ENCODE measurements around the gene CTDSPL2. TPM values are rescaled to one million over a fixed set of nuclear protein-coding genes. Genes with fewer than 3 reads are reported as not detected.
A peak's percentile ranks its signal among the peaks of the same experiment; 100 is the strongest.

CTDSPL2 gene
- total RNA-seq, 3 donors from 2014 or later (not counting 1 experiment from before 2014, with no cell fraction given), result 89.5 to 108 (median 96.5) TPM

DNA sequence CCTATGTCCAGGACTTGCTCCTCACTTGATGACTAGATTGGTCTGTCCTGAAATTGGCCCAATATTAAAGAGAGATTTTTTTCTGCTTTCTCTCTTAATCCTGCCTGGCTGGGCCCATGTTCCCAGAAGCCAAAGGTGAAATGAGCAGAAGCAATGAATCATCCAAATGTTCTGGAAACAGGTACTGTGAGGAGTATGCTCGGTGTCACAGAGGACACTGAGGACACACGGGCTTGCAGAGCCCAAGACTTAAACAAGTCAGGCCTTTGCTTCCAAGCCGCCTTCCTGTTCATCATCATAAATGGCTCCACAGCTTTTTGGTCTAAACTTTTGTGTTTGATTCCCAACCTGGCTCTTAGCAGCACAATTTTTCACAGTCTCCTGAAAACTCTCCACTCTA, 140.9 kb downstream of the CTDSPL2 start:
- H3K9me3 Mint-ChIP-seq, result no peaks in the 10 kb centered on the region
- intact Hi-C loops (cut with micrococcal nuclease), result no loop called here
- H3K27ac Mint-ChIP-seq, result peak overlapping the region in 1 of 2 donors; percentile 27
- Histone ChIP-seq H3K27ac (ENCODE audit: low read length) (no peak overlapping the region), H3K4me3 (ENCODE audit: low read length) (no peak overlapping the region), H3K36me3 (ENCODE audit: control insufficient read depth, insufficient read depth, low read length) (peaks cover 75% of the 10 kb centered on the region), H3K4me1 (ENCODE audit: control insufficient read depth, insufficient read depth, low read length) (no peaks in the 10 kb centered on the region), H3K9me3 (ENCODE audit: control insufficient read depth, insufficient read depth, low read length) (no peaks in the 10 kb centered on the region), H3K27me3 (ENCODE audit: control insufficient read depth, insufficient read depth, low read length) (no peaks in the 10 kb centered on the region)
- H3K4me3 Mint-ChIP-seq, result no peak overlapping the region
- WGBS (ENCODE audit: insufficient coverage), result 95% methylated on average over 3 of the region's 3 CpGs
- peaks cover 10% of the 10 kb centered on the region for H3K36me3 Mint-ChIP-seq
- DNase-seq (no peak), ATAC-seq (no peak)
- no peaks in the 10 kb centered on the region for H3K27me3 Mint-ChIP-seq (ENCODE audit: low read depth in 2 of 2)
- H3K4me1 Mint-ChIP-seq, result no peaks in the 10 kb centered on the region
- TF ChIP-seq, protein P1, sequence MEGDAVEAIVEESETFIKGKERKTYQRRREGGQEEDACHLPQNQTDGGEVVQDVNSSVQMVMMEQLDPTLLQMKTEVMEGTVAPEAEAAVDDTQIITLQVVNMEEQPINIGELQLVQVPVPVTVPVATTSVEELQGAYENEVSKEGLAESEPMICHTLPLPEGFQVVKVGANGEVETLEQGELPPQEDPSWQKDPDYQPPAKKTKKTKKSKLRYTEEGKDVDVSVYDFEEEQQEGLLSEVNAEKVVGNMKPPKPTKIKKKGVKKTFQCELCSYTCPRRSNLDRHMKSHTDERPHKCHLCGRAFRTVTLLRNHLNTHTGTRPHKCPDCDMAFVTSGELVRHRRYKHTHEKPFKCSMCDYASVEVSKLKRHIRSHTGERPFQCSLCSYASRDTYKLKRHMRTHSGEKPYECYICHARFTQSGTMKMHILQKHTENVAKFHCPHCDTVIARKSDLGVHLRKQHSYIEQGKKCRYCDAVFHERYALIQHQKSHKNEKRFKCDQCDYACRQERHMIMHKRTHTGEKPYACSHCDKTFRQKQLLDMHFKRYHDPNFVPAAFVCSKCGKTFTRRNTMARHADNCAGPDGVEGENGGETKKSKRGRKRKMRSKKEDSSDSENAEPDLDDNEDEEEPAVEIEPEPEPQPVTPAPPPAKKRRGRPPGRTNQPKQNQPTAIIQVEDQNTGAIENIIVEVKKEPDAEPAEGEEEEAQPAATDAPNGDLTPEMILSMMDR (IDR thresholded peaks at IDR 0.05), result no peak

DNA sequence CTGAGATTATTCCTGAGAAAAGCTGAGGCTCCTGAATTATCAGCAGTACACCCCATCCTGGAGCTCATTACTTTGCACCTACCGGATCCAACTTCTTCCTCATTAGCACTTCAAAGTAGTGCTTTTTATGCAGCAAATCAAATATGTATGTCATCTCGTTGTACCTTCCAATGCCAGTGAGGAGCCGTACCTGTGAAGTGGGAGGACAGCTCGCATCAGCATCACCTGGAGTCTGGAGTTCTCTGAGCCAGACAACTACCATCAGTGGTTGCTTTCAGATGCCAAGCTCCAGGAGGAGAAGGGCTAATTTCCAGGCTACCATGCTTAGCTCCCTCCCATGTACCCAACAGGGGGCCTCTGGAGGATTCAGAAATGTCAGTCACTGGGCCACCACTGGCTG, 141.9 kb downstream of the CTDSPL2 start:
- no peak for ATAC-seq

DNA sequence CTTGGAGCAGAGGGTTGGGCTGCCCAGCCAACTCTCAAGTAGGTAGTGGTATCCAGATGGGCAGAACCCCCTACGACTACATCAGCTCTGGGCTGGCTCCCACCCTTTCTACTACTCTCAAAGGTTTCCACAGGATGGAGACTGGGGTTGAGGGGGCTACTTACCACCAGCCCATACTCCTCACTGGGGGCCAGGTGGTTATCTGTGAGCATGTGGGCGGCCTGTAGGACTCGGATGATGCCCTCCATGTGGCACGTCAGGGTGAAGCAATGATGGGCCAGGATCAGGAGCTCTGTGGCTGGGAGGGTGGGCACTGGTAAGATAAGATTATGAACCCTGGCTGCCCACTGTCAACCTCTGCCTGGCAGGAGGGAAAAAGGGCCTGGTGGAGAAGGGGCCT, 142.9 kb downstream of the CTDSPL2 start:
- Histone ChIP-seq H3K27ac (ENCODE audit: low read length) (no peak overlapping the region), H3K27me3 (ENCODE audit: control insufficient read depth, insufficient read depth, low read length) (no peaks in the 10 kb centered on the region), H3K36me3 (ENCODE audit: control insufficient read depth, insufficient read depth, low read length) (peaks cover 67% of the 10 kb centered on the region), H3K4me3 (ENCODE audit: low read length) (no peak overlapping the region), H3K4me1 (ENCODE audit: control insufficient read depth, insufficient read depth, low read length) (no peaks in the 10 kb centered on the region), H3K9me3 (ENCODE audit: control insufficient read depth, insufficient read depth, low read length) (no peaks in the 10 kb centered on the region)
- H3K27ac Mint-ChIP-seq, result no peak overlapping the region
- 95% methylated on average over 3 of the region's 4 CpGs for WGBS (ENCODE audit: insufficient coverage)
- no peak for DNase-seq
- no peaks in the 10 kb centered on the region for H3K27me3 Mint-ChIP-seq (ENCODE audit: low read depth in 2 of 2)
- no peak overlapping the region for H3K4me3 Mint-ChIP-seq
- H3K9me3 Mint-ChIP-seq, result no peaks in the 10 kb centered on the region
- ATAC-seq, result no peak
- peaks cover 5% of the 10 kb centered on the region in 2 donors for H3K4me1 Mint-ChIP-seq
- no peaks in the 10 kb centered on the region for H3K36me3 Mint-ChIP-seq
- intact Hi-C loops (cut with micrococcal nuclease), result no loop called here
- TF ChIP-seq, protein P1 (IDR thresholded peaks at IDR 0.05), result no peak

More for the DNA sequence above, 141.9 kb downstream of the CTDSPL2 start:
- Histone ChIP-seq H3K36me3 (ENCODE audit: control insufficient read depth, insufficient read depth, low read length) (peaks cover 71% of the 10 kb centered on the region), H3K27me3 (ENCODE audit: control insufficient read depth, insufficient read depth, low read length) (no peaks in the 10 kb centered on the region), H3K4me1 (ENCODE audit: control insufficient read depth, insufficient read depth, low read length) (no peaks in the 10 kb centered on the region), H3K27ac (ENCODE audit: low read length) (no peak overlapping the region), H3K9me3 (ENCODE audit: control insufficient read depth, insufficient read depth, low read length) (no peaks in the 10 kb centered on the region), H3K4me3 (ENCODE audit: low read length) (no peak overlapping the region)
- intact Hi-C loops (cut with micrococcal nuclease), result no loop called here
- H3K9me3 Mint-ChIP-seq, result no peaks in the 10 kb centered on the region
- no peak overlapping the region for H3K27ac Mint-ChIP-seq
- H3K27me3 Mint-ChIP-seq (ENCODE audit: low read depth in 2 of 2), result no peaks in the 10 kb centered on the region
- no peak overlapping the region for H3K4me3 Mint-ChIP-seq
- peaks cover 9% of the 10 kb centered on the region for H3K36me3 Mint-ChIP-seq
- 99% methylated on average over 4 of the region's 4 CpGs for WGBS (ENCODE audit: insufficient coverage)
- H3K4me1 Mint-ChIP-seq, result no peaks in the 10 kb centered on the region
- TF ChIP-seq, protein P1 (IDR thresholded peaks at IDR 0.05), result no peak
- no peak for DNase-seq

DNA sequence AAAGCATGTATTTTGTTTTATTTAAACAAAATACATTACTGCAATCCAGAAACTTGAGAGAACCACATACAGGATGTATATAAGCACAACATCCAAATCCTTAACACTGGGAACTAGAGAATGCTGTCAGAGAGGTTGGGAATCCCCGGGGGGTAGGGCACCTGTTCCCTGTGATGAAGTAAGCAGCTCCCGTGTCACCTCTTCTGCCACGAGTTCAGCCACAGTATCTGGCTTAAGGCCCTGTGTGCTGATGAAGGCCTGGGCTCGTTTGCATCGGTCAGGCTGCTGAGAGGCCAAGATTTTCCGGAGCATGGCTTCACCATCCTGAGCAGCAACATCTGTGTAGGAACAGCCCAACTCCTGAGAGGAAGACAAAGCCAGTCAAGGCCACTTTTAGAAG, 146.0 kb downstream of the CTDSPL2 start:
- Histone ChIP-seq H3K36me3 (ENCODE audit: control insufficient read depth, insufficient read depth, low read length) (peaks cover 42% of the 10 kb centered on the region), H3K27me3 (ENCODE audit: control insufficient read depth, insufficient read depth, low read length) (no peaks in the 10 kb centered on the region), H3K4me3 (ENCODE audit: low read length) (no peak overlapping the region), H3K27ac (ENCODE audit: low read length) (no peak overlapping the region), H3K9me3 (ENCODE audit: control insufficient read depth, insufficient read depth, low read length) (no peaks in the 10 kb centered on the region), H3K4me1 (ENCODE audit: control insufficient read depth, insufficient read depth, low read length) (peaks cover 3% of the 10 kb centered on the region)
- H3K27me3 Mint-ChIP-seq (ENCODE audit: low read depth in 2 of 2), result no peaks in the 10 kb centered on the region
- no peak overlapping the region for H3K27ac Mint-ChIP-seq
- no peaks in the 10 kb centered on the region for H3K36me3 Mint-ChIP-seq
- no peaks in the 10 kb centered on the region for H3K9me3 Mint-ChIP-seq
- TF ChIP-seq, protein P1 (IDR thresholded peaks at IDR 0.05), result no peak
- ATAC-seq, result no peak
- intact Hi-C loops (cut with micrococcal nuclease), result no loop called here
- H3K4me3 Mint-ChIP-seq, result no peak overlapping the region
- DNase-seq, result no peak
- peaks cover 6 to 7% of the 10 kb centered on the region in 2 donors for H3K4me1 Mint-ChIP-seq
- WGBS (ENCODE audit: insufficient coverage), result 92% methylated on average over 6 of the region's 6 CpGs

All from natural killer cell (primary cell).